ENCODE data around the gene SLC25A21.

GRCh38 chr14:37088356-37089215 lies 83.8 kb downstream of the SLC25A21 start:
- TF ChIP-seq CTCF (IDR thresholded peaks at IDR 0.05; ENCODE audit: low read depth, low read length, poor library complexity, severe bottlenecking) (no peak), EZH2phosphoT487 (IDR thresholded peaks at IDR 0.05; ENCODE audit: borderline replicate concordance, low read length) (no peak)

Data from DOHH2 (cell line).